Stimulated activated CD4-positive, alpha-beta T cell treated with anti-CD3 and anti-CD28 coated beads, Interleukin-4, amount 100 ng/mL, for 4 hours (primary cell): ENCODE measurements around the gene CCDC149.

Source experiments
- DNase-seq, 2 experiments: peaks; one replicate each; pipeline ENCODE4 v3.0.0-alpha.2; 2020

CCDC149 gene

DNA sequence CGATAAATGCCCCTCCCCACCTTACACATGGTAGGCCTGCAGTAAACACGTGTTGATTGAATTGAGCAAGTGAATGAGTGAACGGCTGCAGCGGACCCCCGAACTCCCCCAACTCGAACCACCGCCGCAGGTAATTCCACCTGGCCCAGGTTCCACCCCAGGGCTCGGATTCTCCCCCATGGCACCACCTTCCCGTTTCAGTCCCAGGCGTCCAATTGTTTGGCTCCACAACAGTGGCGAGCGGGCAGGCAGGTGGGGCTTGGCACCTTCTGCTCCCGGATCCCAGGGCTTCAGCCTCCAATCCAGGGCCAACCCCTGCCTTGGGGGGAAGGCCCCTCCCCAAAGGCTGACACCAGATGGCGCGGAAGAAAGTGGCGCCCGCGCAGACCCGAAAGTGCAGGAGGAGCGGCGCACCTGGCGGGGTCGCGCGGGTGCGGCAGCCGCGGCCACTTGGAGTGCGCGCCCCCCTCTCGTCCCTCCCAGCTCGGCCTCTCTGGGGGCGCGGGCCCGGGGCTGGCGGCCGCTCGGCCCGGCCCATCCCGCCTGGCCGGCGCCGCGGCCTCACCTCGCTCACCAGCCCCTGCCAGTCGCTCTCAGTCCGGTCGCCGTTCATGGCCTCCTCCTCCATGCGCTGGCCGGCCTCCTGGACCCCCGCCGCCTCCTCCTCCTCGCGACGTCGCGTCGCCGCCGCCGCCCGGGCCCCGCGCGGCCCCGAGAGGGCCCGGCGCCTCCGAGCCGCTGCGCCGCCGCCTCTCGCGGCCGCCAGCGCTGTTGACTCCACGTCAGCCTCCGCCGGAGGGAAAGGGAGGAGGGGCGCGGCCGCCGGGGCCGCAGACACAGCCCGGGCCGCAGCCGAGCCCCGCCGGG is at the start of gene CCDC149:
TSS of gene CCDC149 (minus strand) at position 791 of the 867 bp plus-strand sequence. CDS start at position 613, 178 bp downstream.
- DNase-seq, result no peak

DNA sequence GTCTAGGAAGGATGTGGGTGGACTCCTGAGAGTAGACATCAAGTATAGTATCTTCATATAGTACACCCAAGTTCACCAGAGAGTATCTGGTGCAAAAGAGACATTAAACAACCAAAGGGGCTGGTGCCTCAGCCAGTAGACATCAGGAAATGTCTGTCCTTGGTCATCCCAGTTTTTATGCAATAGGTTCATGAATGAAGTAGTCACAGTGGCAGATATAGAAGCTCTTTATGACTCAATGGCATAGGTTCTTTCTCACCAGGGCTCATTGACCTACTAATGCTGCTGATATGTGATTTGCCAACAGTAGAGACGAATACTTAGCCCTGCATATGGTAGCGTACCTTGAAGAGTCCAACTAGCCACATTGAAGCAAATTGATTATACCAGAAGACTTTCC is 45.0 kb upstream of the CCDC149 start:
- no peak for DNase-seq

DNA sequence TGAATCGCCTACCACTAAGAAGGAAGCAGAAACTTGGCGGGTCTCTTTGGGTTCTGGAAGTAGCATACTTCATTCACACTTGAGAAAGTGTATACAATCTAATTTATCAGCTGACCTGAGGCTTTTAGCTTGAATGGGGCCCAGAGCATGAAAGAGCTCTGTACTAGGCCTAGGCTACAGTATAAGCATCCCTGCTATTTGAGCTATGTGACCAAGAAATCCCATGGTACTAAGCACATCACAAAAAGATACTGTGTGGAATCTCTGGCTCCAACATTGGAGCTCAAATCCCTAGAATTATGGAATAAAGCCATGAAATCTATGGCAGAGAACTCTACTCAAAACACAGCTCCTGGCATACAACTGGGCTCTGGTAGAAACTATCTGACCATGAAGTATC is 43.9 kb upstream of the CCDC149 start:
- no peak for DNase-seq

DNA sequence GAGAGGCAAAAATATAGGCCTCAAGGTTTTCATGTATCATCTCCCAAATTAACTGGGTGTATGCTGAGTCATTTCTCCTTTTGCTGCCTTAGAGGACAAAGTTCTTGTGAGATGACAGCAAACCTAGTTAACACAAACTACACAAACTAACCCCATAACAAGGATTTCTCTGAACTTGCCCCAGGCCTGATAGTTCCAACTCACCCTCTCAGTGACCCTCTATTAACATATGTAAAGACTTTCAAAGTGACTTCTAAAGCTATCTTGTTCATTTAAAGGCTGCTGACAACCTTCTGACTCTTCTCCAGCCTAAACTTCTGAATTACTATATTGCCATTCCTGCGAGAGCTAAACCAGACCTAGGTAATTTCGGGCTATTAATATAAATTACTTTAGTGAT is 43.2 kb upstream of the CCDC149 start:
- DNase-seq, result no peak

DNA sequence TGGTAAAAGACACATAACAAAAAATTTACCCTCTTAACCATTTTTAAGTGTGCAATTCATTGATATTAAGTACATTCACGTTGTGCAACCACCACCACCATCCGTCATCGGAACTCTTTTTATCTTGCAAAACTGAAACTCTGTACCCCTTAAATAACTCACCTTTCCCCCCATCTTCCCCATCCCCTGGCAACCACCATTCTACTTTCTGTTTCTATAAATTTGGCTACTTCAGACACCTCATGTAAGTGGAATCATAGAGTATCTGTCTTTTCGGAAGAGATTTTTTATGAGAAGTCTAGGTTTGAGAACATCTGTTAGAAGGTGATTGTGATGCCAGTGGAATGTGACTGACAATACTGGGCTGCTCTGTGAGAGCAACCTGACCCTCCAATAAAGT is 39.8 kb upstream of the CCDC149 start:
- no peak for DNase-seq

DNA sequence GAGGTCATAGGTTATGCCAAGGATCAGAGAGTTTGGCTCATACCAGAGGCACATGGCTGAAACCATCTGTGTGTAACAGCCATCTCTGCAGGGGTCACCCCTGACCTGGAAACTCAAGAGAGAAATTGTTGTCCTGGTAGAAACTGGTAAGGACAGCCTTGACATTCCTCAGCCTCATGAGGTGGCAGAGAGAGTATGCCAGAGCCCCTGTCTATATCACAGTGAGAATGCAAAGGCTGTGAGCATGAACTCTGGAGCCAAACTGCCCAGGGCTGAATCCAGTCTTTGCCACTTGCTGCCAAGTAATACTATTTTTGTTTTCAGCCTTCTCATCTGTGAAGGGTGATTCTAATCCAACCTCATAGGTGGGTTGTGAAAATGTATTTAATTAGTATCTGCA is 37.1 kb upstream of the CCDC149 start:
- no peak for DNase-seq

DNA sequence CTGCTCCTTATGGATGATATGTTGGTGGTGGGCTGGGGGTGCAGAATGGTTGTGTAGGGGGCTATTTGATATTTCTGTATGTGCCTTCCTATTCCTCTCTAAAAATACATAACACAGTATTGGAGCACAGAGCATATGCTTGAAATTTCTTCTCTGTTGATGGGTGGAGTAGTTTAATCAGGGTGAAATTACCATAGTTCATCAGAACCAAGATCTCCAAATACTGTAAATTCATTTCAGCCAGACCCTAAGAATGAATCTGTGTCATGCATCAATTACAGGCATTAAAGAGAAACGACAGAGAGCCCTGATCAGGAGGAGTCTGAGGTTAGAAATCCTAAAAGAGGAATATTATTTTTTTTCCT is 25.1 kb upstream of the CCDC149 start:
- no peak for DNase-seq

DNA sequence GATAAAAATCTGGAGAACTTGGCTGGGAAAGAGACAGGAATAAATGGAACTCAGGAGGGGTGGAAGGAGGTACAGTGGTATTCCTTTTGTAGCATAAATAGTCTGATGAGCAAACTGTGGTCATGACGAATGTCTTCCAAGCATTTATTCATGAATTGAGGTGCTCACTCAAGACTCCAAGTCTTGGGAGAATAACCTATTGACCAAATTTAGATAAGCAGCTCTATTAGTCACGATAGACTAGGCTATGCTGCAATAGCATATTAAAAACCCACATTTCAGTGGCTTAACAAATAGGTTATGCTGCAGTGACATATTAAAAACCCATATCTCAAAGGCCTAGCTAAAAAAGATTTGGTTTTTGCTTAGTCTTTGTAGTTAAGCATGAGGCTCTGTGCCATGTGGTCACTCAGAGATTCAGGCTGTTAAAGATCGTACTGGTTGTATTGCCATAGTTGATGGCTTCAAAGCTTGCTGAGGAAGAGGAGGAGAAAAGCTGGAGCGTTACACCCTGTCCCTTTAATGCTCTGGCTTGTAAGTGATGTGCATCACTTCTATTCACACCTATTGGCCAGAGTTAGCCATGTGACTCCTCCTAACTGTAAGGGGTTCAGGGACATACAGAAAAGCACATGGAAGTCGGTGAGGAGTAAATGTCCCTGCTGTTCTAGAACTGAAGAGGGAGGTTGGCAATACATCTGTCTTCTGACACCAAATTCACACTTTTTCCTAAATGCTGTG is 24.5 kb upstream of the CCDC149 start:
- no peak for DNase-seq

DNA sequence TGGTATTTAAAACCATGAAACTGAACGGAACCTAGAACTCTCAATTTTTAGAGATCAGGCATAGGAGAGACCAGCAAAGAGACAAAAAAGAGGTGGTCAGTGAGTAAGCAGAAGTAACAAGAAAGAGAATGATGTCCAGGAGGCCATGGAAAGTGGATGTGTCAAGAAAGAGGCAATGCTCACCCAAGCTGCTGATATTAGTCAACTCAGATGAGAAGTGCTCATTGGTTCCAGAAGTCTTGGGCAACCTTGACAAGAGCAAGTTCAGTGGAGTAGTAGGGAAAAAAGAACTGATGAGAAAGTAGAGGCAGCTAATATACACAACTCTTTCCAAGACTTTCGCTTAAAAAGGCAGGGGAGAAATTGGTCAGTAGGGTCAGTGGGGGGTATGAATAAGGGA is 23.0 kb upstream of the CCDC149 start:
- no peak for DNase-seq

DNA sequence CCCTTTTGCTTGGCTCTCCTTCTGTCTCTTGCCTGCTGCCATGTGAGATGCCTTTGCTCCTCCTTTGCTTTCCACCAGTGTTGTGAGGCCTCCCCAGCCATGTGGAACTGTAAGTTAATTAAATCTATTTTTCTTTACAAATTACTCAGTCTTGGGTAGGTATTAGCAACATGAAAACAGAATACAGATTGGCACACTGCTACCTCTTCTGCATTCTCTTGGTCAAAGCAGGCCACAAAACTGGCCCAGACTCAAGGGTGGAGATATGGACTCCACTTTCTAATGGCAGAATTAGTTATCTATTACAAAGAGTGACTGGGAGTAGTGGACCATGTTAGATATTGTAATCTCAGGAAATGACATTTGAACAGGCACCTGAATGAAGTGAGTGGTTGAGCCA is 21.5 kb upstream of the CCDC149 start:
- DNase-seq, result no peak

DNA sequence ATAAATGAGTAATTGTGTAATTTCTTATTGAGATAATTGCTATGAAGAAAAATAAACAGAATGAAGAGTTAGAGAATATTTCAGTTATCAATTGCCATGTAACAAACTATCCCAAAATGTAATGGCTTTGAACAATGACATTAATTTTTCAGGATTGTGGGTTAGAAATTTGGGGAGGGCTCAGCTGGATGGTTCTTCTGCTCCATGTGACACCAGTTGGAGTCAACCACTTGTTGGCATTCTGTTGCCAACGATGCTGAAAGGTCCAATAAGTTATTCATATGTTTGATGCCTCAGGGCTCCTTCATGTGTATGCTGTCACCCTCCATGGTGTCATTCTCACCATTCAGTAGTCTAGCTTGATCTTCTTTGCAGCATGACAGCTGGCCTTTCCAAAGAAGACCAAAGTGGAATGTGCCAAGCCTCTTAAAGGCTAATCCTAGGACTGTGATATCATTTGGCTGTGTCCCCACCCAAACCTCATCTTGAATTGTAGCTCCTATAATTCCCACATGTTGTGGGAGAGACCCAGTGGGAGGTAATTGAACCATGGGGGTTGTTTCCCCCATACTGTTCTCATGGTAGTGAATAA is 20.9 kb upstream of the CCDC149 start:
- no peak for DNase-seq

DNA sequence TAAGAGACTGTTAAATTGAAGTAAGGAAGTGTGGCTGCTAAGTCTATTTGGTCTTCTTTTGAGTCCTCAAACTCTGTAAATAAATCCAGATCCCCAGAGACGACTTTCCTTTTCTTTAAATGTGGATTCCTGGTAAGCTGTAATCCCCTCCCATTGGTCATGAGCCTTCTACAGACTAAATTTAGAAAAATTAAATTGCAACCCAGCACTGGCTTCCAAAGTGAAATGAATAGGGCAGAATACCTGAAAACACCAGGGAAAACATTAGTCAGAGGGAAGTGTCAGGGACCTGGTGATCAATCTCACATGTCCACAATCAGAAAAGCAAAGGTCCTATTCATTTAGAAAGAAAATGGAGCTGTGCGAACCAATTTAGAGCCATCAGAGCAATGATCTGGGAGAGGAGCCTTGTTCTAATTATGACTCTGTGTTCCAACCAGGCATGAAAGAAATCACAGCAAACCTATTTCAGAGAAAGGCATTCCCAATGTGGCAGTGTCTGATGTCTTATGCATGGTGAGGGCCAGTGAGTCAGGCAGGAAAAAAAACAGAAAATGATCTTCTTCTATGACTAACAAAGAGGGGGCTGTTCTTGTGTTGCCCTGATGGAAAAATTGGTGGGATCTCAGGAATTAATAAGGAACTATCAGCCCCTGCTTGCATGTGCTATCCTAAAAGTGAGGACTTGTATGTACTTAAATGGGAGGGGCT is 19.8 kb upstream of the CCDC149 start:
- DNase-seq, result no peak

DNA sequence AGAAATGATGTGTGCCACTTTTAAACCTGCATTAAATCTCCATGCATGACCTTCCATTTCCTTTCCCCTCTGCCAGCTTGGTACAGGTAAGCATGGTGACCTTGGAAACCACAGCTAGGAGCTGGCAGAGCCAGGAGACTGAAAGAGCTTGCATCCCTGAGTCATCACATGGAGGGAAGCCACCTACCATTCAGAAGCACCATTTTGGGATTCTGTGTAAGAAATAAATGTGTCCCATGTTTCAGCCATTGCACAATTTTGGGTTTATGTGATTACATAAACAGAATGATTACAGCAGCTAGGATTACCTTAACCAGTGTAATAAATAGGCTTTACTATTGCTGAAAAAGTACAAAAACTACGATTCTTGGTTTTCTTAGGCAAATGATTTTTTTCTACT is 17.3 kb upstream of the CCDC149 start:
- DNase-seq, result no peak

DNA sequence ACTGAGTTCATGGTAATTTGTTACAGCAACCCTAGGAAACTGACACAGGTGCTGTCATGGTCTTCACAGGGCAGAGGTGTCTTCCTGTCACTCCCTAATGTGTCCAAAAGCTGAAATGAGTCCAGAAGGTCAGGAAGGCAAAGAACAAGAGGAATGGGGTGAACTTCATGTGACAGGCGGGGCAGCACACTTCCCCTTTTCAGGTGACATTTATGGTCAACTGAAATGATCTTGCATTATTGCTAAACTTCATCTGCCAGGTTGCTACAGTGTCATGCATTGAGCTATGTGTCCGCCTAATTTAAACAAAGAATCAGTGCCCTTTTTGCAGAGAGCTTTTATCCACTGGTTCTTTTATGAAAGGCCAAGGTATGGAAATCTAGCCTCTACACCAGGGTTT is 15.9 kb upstream of the CCDC149 start:
- DNase-seq, result no peak

DNA sequence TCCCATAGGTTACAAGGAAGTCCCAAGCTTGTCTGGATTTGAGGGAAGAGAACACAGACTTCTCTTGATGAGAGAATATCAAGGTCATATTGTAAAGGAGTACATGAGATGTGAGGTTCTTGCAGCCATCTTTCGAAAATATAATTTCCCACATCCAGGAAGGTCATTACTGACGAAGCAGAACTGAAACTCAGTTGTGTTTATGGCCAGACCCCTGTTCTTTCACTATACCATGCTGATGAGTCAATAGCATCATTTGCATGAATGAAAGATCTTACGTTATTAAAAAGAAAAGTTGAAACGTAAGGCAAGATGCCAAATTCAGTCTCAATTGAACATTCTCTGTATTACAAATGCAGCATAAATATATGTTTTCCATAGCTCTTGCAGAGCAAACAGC is 14.2 kb upstream of the CCDC149 start:
- DNase-seq, result no peak

DNA sequence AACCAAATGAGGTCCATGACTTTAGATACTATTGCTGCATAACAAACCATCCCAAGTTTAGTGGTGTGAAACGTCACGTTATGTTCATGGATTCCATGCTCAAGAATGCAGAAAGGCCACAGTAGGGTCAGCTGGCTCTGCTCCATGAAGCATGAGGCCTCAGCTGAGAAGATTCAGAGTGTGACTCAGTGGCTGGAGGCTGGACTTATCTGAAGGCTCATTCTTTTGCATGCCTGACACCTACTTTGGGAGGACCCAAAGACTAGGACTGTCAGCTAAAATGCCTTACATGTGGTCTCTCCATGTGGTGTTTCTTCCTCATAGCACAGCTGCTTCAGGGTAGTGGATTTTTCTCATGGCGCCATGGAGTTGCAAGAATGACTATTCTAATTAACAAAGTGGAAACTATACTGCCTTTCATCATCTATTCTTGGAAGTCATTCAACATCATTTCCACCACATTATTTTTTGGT is 11.5 kb upstream of the CCDC149 start:
- no peak for DNase-seq

DNA sequence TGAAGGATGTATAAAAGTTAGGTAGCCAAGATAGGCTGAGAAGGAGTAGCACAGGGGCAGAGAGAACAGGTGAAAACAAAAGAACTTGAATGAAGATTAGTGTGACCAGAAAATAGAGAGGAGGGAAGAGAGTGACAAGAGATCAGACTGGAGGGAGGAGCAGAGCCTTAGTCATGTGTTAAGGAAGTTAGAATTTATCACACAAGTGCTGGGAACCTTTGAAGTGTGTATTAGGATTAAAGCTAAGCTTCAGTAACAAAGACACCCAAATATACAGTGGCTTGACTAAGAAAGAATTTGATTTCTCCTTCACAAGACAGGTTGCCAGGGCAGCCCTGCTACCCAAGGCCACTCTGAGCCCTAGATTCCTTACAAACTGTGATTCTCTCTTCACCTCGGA is 10.7 kb upstream of the CCDC149 start:
- no peak for DNase-seq

DNA sequence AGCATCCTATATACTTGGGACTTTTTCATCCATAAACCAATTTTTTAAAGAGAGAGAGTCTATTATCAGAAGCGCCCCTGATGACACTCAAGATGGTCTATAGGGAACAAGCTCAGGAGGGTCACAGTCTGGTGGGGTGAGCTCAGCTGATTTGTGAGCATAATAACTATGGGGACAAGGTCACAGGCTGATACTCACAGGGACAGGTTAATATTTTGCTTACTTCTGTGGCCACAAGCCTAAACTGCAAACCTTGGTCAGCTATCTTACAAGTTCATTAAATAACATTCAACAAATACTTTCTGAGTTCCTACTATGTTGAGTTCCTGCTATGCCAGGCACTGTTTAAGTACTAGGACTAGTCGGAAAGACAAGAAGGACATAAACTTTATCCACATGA is 10.2 kb upstream of the CCDC149 start:
- no peak for DNase-seq

DNA sequence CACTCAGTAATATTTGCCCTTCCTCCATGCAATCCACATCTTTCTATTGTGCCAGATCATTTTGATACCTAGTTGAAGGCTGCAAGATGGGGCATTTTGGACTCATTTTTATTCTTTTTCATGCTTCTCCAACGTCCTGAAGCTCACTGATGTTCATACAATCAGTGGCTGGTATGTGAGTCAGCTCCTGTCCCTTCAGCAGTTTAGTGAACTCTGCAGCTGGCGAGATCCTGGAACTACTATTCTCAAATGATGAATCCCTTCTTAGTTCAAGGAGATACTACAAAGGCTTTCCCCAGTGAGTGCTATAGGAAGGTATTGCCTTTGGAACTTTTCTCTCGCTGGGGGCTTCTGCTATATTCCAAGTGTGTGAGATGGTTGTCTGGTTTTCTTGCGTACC is 9.6 kb upstream of the CCDC149 start:
- no peak for DNase-seq

DNA sequence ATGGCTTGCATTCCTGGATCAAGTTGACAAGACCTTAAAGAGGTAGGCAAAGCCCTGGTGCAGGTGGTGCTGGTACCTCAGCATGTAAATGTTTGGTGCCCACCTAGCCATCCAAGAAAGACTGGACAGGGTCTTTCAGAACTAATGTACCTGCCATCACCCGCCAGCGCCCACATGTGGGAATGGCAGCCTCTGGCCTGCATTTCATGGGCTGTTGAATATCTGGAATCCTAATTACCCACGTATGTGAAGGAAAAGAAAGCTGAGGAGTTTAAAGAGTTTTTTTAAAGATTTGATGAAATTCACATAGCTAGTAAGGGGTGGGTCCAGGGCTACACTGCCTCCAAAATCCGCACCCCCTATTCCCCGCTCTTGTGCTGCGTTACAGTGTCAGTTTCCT is 8.6 kb upstream of the CCDC149 start:
- DNase-seq, result no peak

DNA sequence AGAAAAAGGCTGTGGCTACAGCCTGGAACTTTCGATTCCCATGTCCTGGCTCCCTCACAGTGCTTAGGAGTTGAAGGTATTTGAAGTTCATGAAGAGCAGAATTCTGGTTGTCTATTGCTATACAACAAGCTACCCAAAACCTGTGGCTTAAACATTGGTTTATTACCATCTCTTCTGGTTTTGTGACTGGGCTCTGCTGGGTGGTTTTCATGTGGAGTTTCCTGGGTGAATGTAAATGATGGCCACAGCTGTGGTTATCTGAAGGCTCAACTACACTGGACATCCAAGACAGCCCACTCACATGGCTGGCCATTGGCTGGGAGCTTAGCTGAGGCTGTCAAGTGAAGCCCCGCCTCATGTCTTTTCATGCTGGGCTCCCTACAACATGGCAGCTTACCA is 7.2 kb upstream of the CCDC149 start:
- no peak for DNase-seq

DNA sequence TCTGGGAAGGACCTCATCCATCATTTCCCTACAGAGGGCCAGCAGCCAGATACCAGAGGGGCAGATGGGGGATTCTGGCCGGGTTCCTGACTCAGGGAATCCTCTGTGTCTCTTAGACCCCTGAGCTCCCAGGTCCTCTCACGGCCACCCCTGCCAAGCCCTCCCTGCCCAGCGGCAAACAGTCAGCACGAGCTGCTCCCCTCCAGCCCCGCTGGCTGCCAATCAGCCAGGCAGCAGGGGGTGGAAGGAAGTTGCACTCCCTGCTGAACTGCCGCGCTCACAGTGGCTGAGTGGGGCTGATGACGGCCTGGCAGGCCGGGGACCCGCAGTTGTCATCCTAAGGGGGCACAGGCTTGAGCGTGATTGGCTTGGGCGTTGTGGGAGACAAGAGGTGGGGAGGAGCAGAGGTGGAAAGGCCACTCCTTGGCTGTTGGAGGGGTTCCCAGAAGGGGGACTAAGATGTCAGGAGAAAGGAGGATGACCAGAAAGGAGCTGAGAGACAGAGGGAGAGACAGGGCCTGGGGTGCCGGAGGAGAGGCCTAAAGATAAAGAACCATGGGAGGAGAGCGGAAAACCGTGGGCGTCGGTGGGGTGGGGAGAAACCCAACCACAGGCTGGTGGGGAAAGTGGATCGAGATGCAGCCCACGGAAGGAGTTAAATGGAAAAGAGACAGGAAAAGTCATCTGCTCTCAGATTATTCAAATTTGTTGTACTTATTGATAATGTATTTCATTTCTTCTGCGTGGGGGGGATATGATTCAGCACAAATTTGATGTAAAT is 4.4 kb upstream of the CCDC149 start:
- DNase-seq, result no peak
